ENCODE results near the gene RUNDC1. TPM values are rescaled to one million over a fixed set of nuclear protein-coding genes. Genes with fewer than 3 reads are reported as not detected.

The RUNDC1 gene
- polyA plus RNA-seq, 1 donor (not counting 4 experiments of a cell fraction or from before 2014, with no cell fraction given), result 11.1 TPM

DNA sequence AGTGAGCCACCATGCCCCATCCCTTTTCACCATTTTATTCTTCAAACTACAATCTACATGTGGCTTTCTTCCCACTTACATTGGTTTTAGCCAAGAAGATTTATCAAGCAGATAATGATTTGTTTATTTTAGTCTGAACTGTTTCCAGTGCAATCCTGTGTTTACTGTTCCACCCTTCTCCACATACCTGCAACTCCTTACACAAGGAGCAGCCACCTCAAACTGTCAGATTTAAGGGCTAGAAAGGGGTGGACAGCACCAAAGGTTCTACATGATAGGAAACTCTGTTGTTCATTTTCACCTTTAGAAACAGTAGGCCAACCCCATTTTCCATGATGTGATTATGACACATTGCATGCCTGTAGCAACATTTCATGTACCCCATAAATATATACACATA, 1.9 kb downstream of the RUNDC1 start:
- H3K9me3 ChIP-seq (ENCODE audit: control insufficient read depth, low read depth, low read length), result no peaks in the 10 kb centered on the region
- H3K36me3 ChIP-seq (ENCODE audit: control insufficient read depth in 2 of 2, extremely low read depth in 1 of 2, insufficient read depth in 2 of 2, low read length in 2 of 2), result peaks cover 2 to 14% of the 10 kb centered on the region in 2 experiments
- H3K27ac ChIP-seq (ENCODE audit: control insufficient read depth, insufficient read depth, low read length), result no peak overlapping the region
- FAIRE-seq (no peak), DNase-seq (ENCODE audit: low read depth, low spot score) (no peak)
- peak overlapping the region; percentile 96 for H3K4me2 ChIP-seq (ENCODE audit: control insufficient read depth, extremely low read depth, insufficient read depth, low read depth, low read length)
- dilution Hi-C loops (cut with MboI; ENCODE audit: extremely low pct_ligation_motif_present, low sequenced_read_pairs), result no loop called here
- H3K4me3 ChIP-seq (ENCODE audit: control insufficient read depth in 2 of 3, extremely low read depth in 1 of 3, insufficient read depth in 2 of 3, low read depth in 1 of 3, low read length in 3 of 3), result no peak overlapping the region
- TF ChIP-seq EZH2 (IDR thresholded peaks at IDR 0.05; ENCODE audit: low read length) (no peak), CTCF (optimal IDR thresholded peaks at IDR 0.05 in 1 of 3, IDR thresholded peaks at IDR 0.05 in 1 of 3, conservative IDR thresholded peaks at IDR 0.05 in 1 of 3; ENCODE audit: extremely low read depth in 1 of 3, insufficient read depth in 2 of 3, low read length in 3 of 3) (no peak)
- H3K9me1 ChIP-seq (ENCODE audit: control insufficient read depth, extremely low read depth, insufficient read depth, low read length), result no peaks in the 10 kb centered on the region
- H3K9ac ChIP-seq (ENCODE audit: control insufficient read depth, extremely low read depth, insufficient read depth, low read length), result no peak overlapping the region
- peaks cover 14% of the 10 kb centered on the region for H3K4me1 ChIP-seq (ENCODE audit: control insufficient read depth, extremely low read depth, insufficient read depth, low read length)
- H4K20me1 ChIP-seq (ENCODE audit: control insufficient read depth, extremely low read depth, insufficient read depth, low read length), result no peaks in the 10 kb centered on the region
- no peak overlapping the region for H2AFZ ChIP-seq (ENCODE audit: control insufficient read depth, low read length)
- peaks cover 34% of the 10 kb centered on the region for H3K79me2 ChIP-seq (ENCODE audit: control insufficient read depth, insufficient read depth, low read length)
- no peaks in the 10 kb centered on the region for H3K27me3 ChIP-seq (ENCODE audit: control insufficient read depth, extremely low read depth, insufficient read depth, low read length)

- no peaks in the 10 kb centered on the region for H4K20me1 ChIP-seq (ENCODE audit: control insufficient read depth, extremely low read depth, insufficient read depth, low read length)
- H3K4me3 ChIP-seq (ENCODE audit: control insufficient read depth in 2 of 3, extremely low read depth in 1 of 3, insufficient read depth in 2 of 3, low read depth in 1 of 3, low read length in 3 of 3), result no peak overlapping the region
- no peak overlapping the region for H2AFZ ChIP-seq (ENCODE audit: control insufficient read depth, low read length)
- no peaks in the 10 kb centered on the region for H3K27me3 ChIP-seq (ENCODE audit: control insufficient read depth, extremely low read depth, insufficient read depth, low read length)
- dilution Hi-C loops (cut with MboI; ENCODE audit: extremely low pct_ligation_motif_present, low sequenced_read_pairs), result no loop called here
- H3K9me3 ChIP-seq (ENCODE audit: control insufficient read depth, low read depth, low read length), result no peaks in the 10 kb centered on the region
- no peak overlapping the region for H3K27ac ChIP-seq (ENCODE audit: control insufficient read depth, insufficient read depth, low read length)
- no peak overlapping the region for H3K4me2 ChIP-seq (ENCODE audit: control insufficient read depth, extremely low read depth, insufficient read depth, low read depth, low read length)
- peaks cover 34% of the 10 kb centered on the region for H3K79me2 ChIP-seq (ENCODE audit: control insufficient read depth, insufficient read depth, low read length)
- TF ChIP-seq CTCF (optimal IDR thresholded peaks at IDR 0.05 in 1 of 3, IDR thresholded peaks at IDR 0.05 in 1 of 3, conservative IDR thresholded peaks at IDR 0.05 in 1 of 3; ENCODE audit: extremely low read depth in 1 of 3, insufficient read depth in 2 of 3, low read length in 3 of 3) (no peak), EZH2 (IDR thresholded peaks at IDR 0.05; ENCODE audit: low read length) (no peak)
- FAIRE-seq (no peak), DNase-seq (ENCODE audit: low read depth, low spot score) (no peak)
- peaks cover 4 to 20% of the 10 kb centered on the region in 2 experiments for H3K36me3 ChIP-seq (ENCODE audit: control insufficient read depth in 2 of 2, extremely low read depth in 1 of 2, insufficient read depth in 2 of 2, low read length in 2 of 2)
- peaks cover 24% of the 10 kb centered on the region for H3K4me1 ChIP-seq (ENCODE audit: control insufficient read depth, extremely low read depth, insufficient read depth, low read length)
- H3K9ac ChIP-seq (ENCODE audit: control insufficient read depth, extremely low read depth, insufficient read depth, low read length), result no peak overlapping the region
- H3K9me1 ChIP-seq (ENCODE audit: control insufficient read depth, extremely low read depth, insufficient read depth, low read length), result no peaks in the 10 kb centered on the region
Measured at GRCh38 chr17:42985225-42985624, 4.9 kb downstream of the RUNDC1 start.

Data from keratinocyte (primary cell).